EL (cell line): ENCODE data around the gene DNAH7.

ENCODE experiments used
- DNase-seq: peaks from one replicate; pipeline ENCODE4 v3.0.0-alpha.2; 2016

Gene DNAH7

GRCh38 chr2:196076778-196077568 is 8.3 kb upstream of the DNAH7 start:
- DNase-seq = no peak

GRCh38 chr2:196075196-196075595 is 6.6 kb upstream of the DNAH7 start:
- DNase-seq = peak; percentile 41

GRCh38 chr2:196074631-196075030 is 6.0 kb upstream of the DNAH7 start:
- no peak for DNase-seq

GRCh38 chr2:196073521-196073920 is 4.9 kb upstream of the DNAH7 start:
- DNase-seq = no peak

GRCh38 chr2:196067088-196067382 is 1.6 kb downstream of the DNAH7 start:
- DNase-seq = no peak

GRCh38 chr2:196066291-196067087 is 2.1 kb downstream of the DNAH7 start:
- peak; percentile 48 for DNase-seq

GRCh38 chr2:196063773-196064172 is 4.9 kb downstream of the DNAH7 start:
- no peak for DNase-seq

GRCh38 chr2:196059491-196059960 is 9.1 kb downstream of the DNAH7 start:
- DNase-seq = no peak

- no peak for DNase-seq
Observed at GRCh38 chr2:196054631-196055030, 14.0 kb downstream of the DNAH7 start.

GRCh38 chr2:196046123-196046917 is 22.3 kb downstream of the DNAH7 start:
- peak; percentile 42 for DNase-seq

GRCh38 chr2:196041786-196042185 is 26.9 kb downstream of the DNAH7 start:
- no peak for DNase-seq

GRCh38 chr2:196040218-196040617 is 28.4 kb downstream of the DNAH7 start:
- DNase-seq = no peak

- DNase-seq = no peak
Observed at GRCh38 chr2:196036442-196036841, 32.2 kb downstream of the DNAH7 start.

- no peak for DNase-seq
Observed at GRCh38 chr2:196018037-196018436, 50.6 kb downstream of the DNAH7 start.

- DNase-seq = no peak
Observed at GRCh38 chr2:196012314-196012713, 56.3 kb downstream of the DNAH7 start.

- no peak for DNase-seq
Observed at GRCh38 chr2:196000551-196000950, 68.1 kb downstream of the DNAH7 start.

- DNase-seq = no peak
Observed at GRCh38 chr2:195998070-195998469, 70.6 kb downstream of the DNAH7 start.

- DNase-seq = no peak
Observed at GRCh38 chr2:195995499-195995898, 73.1 kb downstream of the DNAH7 start.

- no peak for DNase-seq
Observed at GRCh38 chr2:195993623-195994022, 75.0 kb downstream of the DNAH7 start.

- DNase-seq = no peak
Observed at GRCh38 chr2:195985741-195986140, 82.9 kb downstream of the DNAH7 start.

GRCh38 chr2:195984923-195985726 is 83.5 kb downstream of the DNAH7 start:
- DNase-seq = peak; percentile 6

- peak; percentile 5 for DNase-seq
Observed at GRCh38 chr2:195967336-195967735, 101.3 kb downstream of the DNAH7 start.

- DNase-seq = no peak
Observed at GRCh38 chr2:195961873-195962272, 106.8 kb downstream of the DNAH7 start.
